Activated naive CD8-positive, alpha-beta T cell treated with anti-CD3 and anti-CD28 coated beads, Interleukin-2, amount 10 ng/mL, durations not matched to agents 7 days and 5 days (primary cell): Measurements from ENCODE around the gene RACK1. TPM values are rescaled to one million over a fixed set of nuclear protein-coding genes. Genes with fewer than 3 reads are reported as not detected.
A peak's percentile ranks its signal among the peaks of the same experiment; 100 is the strongest.
"Not testable (repeated sequence)": the region's sequence is repeated elsewhere in the genome, so short reads cannot be mapped to it uniquely, and the experiment has no call there.

Source experiments
- ATAC-seq: fragments of 150-1000 bp; cut with Tn5 transposase; one replicate; pipeline ENCODE4 v1.10.0; 2021; ENCODE audit warnings: low read depth, moderate library complexity
- POLR2A ChIA-PET: fragments of 350-600 bp; sonication (Branson Sonifier 250); formaldehyde crosslinking; loops from one replicate; lab custom pipeline; 2021; ENCODE audit warnings: antibody characterized with exemption; lab: Charles Lee
- DNase-seq: peaks from one replicate; pipeline ENCODE4 v3.0.0; 2021
- H3K27ac Mint-ChIP-seq: one replicate; pipeline ENCODE4 v1.8.0; 2022; ENCODE audit warnings: mild to moderate bottlenecking, mixed read lengths
- H3K27me3 Mint-ChIP-seq: one replicate; pipeline ENCODE4 v1.8.0; 2022; ENCODE audit warnings: mild to moderate bottlenecking, moderate library complexity, mixed read lengths
- H3K36me3 Mint-ChIP-seq: one replicate; pipeline ENCODE4 v1.8.0; 2021; ENCODE audit warnings: mild to moderate bottlenecking, mixed read lengths
- H3K4me1 Mint-ChIP-seq: one replicate; pipeline ENCODE4 v1.8.0; 2021; ENCODE audit warnings: mixed read lengths
- H3K4me3 Mint-ChIP-seq: one replicate; pipeline ENCODE4 v1.8.0; 2022; ENCODE audit warnings: mild to moderate bottlenecking, moderate library complexity, mixed read lengths
- H3K9me3 Mint-ChIP-seq: one replicate; pipeline ENCODE4 v1.8.0; 2021; ENCODE audit warnings: mixed read lengths
- total RNA-seq, 2 experiments: library from RNA; stranded (reverse); gene quantifications; one replicate each; pipeline ENCODE4 v1.2.3, GENCODE V29; 2021

RACK1 gene
- total RNA-seq, 2 experiments from 2014 or later: 1,741 to 1,808 TPM

DNA sequence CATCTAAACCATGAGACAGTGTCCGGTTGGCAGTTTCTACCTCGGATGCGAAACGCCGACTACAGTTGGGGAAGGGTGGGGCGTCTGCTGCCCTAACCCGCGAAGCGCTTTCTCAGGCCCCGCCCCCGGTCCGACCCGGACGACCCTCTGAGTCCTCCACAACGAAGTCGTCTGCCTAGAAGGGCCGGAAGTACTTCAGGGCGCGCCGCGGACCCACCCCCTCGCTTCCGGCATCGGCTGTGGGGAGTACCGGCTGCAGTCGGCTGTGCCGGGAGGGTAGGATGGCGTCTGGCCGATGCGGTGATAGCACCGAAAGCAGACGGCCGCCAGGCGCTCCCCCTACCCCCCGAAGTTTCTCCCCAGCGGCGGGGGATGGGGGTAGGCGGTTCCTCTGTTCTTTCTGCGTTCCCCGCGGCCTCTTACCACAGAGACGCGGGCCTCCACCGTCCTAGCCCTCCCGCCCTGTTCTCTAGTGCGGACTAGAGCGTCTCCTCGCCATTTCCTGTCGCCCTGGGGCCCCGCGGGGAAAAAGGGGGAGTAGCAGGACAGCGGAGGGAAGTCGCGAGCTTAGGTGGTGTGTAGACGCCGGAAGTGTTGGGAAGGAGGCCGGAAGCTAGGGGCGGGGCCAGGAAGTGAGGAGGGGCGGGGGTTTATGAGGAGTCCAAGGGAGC lies 20.5 kb downstream of the RACK1 start, which contains the start of gene TRIM41:
TRIM41 (plus strand) TSS at position 224 of the 671 bp plus-strand sequence. CDS start 719 bp downstream, outside the sequence.
- Mint-ChIP-seq H3K27ac (peak within 1 kb of the TSS; percentile 99), H3K9me3 (no peaks in the 10 kb centered on the region), H3K4me3 (peak within 1 kb of the TSS; percentile 87), H3K27me3 (peaks cover 3% of the 10 kb centered on the region), H3K36me3 (peaks cover 7% of the 10 kb centered on the region), H3K4me1 (peaks cover 51% of the 10 kb centered on the region)
- ATAC-seq (peak; percentile 63), DNase-seq (peak; percentile 96)
- POLR2A ChIA-PET: interaction anchor here (0.6 to 6.8 kb wide), 12 partner anchors 12 to 413 kb away, joined by 3 to 98 read pairs (median 18); partner anchors contain the start of genes RACK1, TRIM52 and TRIM7

- ATAC-seq (no peak), DNase-seq (no peak)
- H3K9me3 Mint-ChIP-seq: no peaks in the 10 kb centered on the region
- H3K27ac Mint-ChIP-seq: peak overlapping the region; percentile 99
- H3K27me3 Mint-ChIP-seq: peaks cover 3% of the 10 kb centered on the region
- H3K4me3 Mint-ChIP-seq: peak overlapping the region; percentile 87
- H3K4me1 Mint-ChIP-seq: peaks cover 57% of the 10 kb centered on the region
- peaks cover 9% of the 10 kb centered on the region for H3K36me3 Mint-ChIP-seq
- POLR2A ChIA-PET: interaction anchor here (1.0 to 6.8 kb wide), 9 partner anchors 13 to 419 kb away, joined by 3 to 98 read pairs (median 52); partner anchors contain the start of genes RACK1, TRIM52 and TRIM7
These were observed 21.1 kb downstream of the RACK1 start for GRCh38 chr5:181222630-181223057.

DNA sequence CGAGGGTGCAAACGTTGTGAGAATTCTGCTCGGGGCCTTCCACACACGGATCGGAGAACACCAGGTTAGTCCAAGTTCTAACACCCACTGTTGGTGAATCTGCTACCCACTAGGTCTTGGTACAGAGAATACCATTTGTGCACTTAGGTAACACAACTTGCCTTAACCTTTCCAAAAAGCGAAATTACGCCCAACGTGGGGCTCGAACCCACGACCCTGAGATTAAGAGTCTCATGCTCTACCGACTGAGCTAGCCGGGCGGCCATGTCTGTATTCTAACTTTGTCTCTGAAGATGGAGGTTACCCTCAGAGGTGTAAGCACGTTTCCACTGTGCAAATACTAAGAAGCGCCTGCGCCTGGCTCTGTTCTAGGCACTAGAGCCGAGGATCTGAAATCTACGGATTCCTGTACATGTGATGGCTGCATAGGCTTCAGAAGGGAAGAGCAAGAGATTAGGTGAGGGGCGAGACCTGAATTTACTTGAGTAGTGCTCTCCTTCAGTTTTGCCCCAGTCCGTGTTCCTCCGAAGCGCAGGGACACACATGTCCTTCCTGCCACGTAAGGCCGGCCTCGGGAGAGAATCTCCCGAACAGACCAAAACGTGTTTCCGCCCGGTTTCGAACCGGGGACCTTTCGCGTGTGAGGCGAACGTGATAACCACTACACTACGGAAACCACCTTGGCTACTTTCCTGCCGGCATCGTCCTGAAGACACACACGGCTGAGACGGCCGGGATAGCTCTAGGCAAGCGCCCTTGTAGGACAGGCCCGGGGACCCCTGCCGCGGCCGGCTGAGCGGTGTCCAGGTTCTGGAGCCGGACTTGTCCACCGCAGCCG lies 21.7 kb downstream of the RACK1 start:
- peak; percentile 97 for DNase-seq
- Mint-ChIP-seq H3K4me3 (peak overlapping the region; percentile 87), H3K27me3 (peaks cover 3% of the 10 kb centered on the region), H3K27ac (peak overlapping the region; percentile 99), H3K9me3 (no peaks in the 10 kb centered on the region), H3K36me3 (peaks cover 9% of the 10 kb centered on the region), H3K4me1 (peaks cover 58% of the 10 kb centered on the region)
- POLR2A ChIA-PET: interaction anchor here (1.0 to 6.8 kb wide), 10 partner anchors 13 to 418 kb away, joined by 3 to 98 read pairs (median 36); partner anchors contain the start of genes RACK1, TRIM52 and TRIM7
- ATAC-seq: peak; percentile 19

DNA sequence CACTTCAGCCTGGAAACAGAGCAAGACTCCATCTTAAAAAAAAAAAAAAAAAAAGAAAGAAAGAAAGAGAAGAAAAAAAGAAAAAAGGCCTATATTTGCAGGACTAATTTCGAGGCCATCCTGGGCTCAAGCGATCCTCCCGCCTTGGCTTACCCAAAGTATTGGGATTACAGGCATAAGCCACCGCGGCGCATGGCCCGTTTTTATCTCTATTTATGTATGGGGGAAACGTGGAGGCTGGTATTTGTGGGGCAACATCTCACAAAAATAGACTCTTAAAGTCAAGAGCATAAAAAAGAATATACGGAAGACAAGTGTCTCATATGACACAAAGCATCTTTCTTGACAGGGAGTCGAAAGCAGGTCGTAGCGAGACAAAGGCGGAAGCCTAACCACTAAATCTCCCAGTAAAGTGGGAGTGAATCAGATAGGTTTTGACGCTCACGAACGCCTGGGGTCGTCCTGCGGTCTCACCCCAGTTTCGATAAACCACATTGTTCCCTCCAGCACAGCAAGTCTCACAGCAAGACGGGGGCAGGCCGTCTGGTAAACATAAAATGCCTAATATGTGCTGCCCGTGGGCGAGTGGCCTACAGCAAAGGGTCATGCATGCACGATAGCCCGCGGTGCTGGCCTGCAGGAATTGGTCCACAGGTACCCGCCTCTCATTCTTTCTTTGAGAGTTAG lies 22.5 kb downstream of the RACK1 start:
- Mint-ChIP-seq H3K4me1 (peaks cover 57% of the 10 kb centered on the region), H3K4me3 (peak overlapping the region; percentile 87), H3K27ac (peak overlapping the region; percentile 99), H3K9me3 (no peaks in the 10 kb centered on the region), H3K36me3 (peaks cover 9% of the 10 kb centered on the region), H3K27me3 (peaks cover 3% of the 10 kb centered on the region)
- POLR2A ChIA-PET: interaction anchor here (1.1 to 6.8 kb wide), 10 partner anchors 14 to 40 kb away, joined by 5 to 98 read pairs (median 36); partner anchors contain the start of genes RACK1, TRIM52 and TRIM7
- peak; percentile 73 for DNase-seq
- no peak for ATAC-seq

DNA sequence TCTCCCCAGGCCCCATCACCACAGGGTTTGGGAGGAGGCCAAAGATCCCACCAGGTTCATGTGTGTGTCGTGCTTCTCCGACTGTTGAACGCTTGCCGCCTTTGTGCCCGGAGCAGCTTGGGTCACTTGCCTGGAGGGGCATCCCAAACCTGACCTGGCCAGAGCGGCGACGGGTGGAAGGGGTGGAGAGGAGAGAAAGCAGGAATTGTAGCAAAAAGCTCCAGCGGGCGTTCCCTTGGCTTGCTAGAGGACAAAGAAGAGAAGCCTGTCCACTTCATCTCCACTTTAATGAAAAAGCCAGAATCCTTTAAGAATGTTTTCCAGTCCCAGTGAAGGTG lies 23.6 kb downstream of the RACK1 start:
- peaks cover 7% of the 10 kb centered on the region for H3K36me3 Mint-ChIP-seq
- no peaks in the 10 kb centered on the region for H3K9me3 Mint-ChIP-seq
- H3K27ac Mint-ChIP-seq: peak overlapping the region; percentile 42
- peaks cover 52% of the 10 kb centered on the region for H3K4me1 Mint-ChIP-seq
- DNase-seq (no peak), ATAC-seq (no peak)
- H3K27me3 Mint-ChIP-seq: peaks cover 3% of the 10 kb centered on the region
- H3K4me3 Mint-ChIP-seq: peak overlapping the region; percentile 87
- POLR2A ChIA-PET: interaction anchor here (1.1 to 1.2 kb wide), 2 partner anchors 23 to 28 kb away, joined by 5 to 7 read pairs; no protein-coding TSS in a partner anchor

DNA sequence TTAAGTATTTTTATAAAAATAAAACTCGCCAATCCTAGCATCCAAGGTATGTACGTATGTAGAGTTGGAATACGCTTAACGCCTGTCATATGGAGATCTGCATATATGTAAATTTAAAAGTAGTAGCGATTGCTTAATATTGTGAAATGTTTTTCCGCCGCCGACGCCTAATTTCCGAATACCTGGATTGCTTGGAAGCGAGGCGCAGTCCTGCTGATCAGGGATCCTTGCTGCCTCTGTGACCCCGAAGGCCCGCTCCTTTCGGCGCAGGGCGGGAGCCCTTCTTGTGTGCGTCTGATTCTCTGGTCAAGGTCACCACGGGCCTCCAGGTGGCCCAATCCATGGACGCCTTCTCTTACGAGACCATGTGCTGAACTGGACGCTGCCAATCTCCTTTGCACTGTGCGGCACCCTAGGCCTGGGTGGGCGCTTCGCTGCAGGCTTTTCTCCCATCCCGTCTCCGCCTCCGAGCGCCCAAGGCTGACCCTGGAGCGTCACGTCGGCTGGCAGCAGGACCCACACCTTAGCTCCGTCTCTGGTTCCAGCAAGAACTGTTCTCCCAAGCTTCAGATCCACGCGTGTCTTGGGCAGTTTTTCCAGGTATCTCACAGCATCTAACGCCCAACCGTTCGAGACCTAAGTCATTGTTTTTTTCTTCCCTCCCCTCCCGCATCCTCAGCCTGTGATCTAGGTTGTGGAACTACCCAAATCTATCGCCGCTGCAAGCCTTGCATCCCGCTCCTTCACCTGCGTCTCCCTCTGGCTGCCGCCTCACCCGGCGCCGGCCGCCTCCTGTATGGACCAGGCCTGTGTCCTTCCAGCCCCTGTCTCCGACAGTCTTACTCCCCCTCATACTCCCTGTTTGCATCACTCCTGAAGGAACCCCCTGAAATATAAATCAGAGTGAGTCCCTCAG lies 24.2 kb downstream of the RACK1 start:
- H3K4me3 Mint-ChIP-seq: peak overlapping the region; percentile 59
- peaks cover 47% of the 10 kb centered on the region for H3K4me1 Mint-ChIP-seq
- H3K36me3 Mint-ChIP-seq: peaks cover 7% of the 10 kb centered on the region
- POLR2A ChIA-PET: interaction anchor here (1.1 to 1.2 kb wide), 2 partner anchors 23 to 27 kb away, joined by 5 to 7 read pairs; no protein-coding TSS in a partner anchor
- no peak for DNase-seq
- H3K9me3 Mint-ChIP-seq: no peaks in the 10 kb centered on the region
- no peak for ATAC-seq
- peaks cover 3% of the 10 kb centered on the region for H3K27me3 Mint-ChIP-seq
- H3K27ac Mint-ChIP-seq: peak overlapping the region; percentile 42

DNA sequence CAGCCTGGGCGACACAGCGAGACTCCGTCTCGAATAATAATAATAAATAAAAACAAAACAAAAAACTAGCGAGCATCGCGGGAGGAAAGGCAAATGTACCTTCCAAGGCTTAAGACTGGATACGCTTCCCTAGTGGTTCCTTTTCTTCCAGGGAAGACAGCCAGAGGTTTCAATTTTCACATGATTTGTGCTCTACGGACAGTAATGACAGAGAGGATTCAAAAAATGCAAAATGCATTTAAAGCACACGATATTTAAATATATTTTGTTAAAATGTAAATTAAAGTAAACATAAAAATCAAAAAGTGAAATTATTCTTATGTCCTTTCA lies 24.9 kb downstream of the RACK1 start:
- POLR2A ChIA-PET: no interaction called here
- peaks cover 4% of the 10 kb centered on the region for H3K36me3 Mint-ChIP-seq
- H3K4me1 Mint-ChIP-seq: peaks cover 42% of the 10 kb centered on the region
- H3K9me3 Mint-ChIP-seq: no peaks in the 10 kb centered on the region
- H3K27ac Mint-ChIP-seq: peak overlapping the region; percentile 99
- H3K4me3 Mint-ChIP-seq: peak overlapping the region; percentile 99
- ATAC-seq (no peak), DNase-seq (no peak)
- peaks cover 3% of the 10 kb centered on the region for H3K27me3 Mint-ChIP-seq

DNA sequence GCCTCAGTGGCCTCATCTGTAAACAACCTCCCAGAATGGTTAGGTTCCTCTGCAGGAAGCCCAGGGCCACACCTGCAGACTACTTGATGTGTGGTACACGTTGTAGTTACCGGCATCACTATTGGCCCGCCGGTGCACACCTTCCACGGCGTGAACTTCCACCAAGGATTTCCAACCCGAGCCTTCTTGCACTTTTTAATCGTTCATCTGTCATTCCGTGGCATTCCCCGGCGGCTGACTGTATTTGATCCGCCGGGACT lies 26.0 kb downstream of the RACK1 start:
- DNase-seq: peak; percentile 64
- peaks cover 40% of the 10 kb centered on the region for H3K4me1 Mint-ChIP-seq
- peak overlapping the region; percentile 99 for H3K4me3 Mint-ChIP-seq
- peaks cover 3% of the 10 kb centered on the region for H3K27me3 Mint-ChIP-seq
- peak; percentile 12 for ATAC-seq
- peak overlapping the region; percentile 99 for H3K27ac Mint-ChIP-seq
- peaks cover 4% of the 10 kb centered on the region for H3K36me3 Mint-ChIP-seq
- no peaks in the 10 kb centered on the region for H3K9me3 Mint-ChIP-seq
- POLR2A ChIA-PET: interaction anchor here (0.8 to 2.2 kb wide), 5 partner anchors 10 to 50 kb away, joined by 3 to 22 read pairs (median 3); partner anchors contain the start of gene RACK1

- Mint-ChIP-seq H3K4me3 (peak overlapping the region; percentile 99), H3K36me3 (peaks cover 4% of the 10 kb centered on the region), H3K27ac (peak overlapping the region; percentile 99), H3K9me3 (no peaks in the 10 kb centered on the region), H3K4me1 (peaks cover 38% of the 10 kb centered on the region), H3K27me3 (peaks cover 3% of the 10 kb centered on the region)
- POLR2A ChIA-PET: interaction anchor here (0.8 to 2.2 kb wide), 6 partner anchors 10 to 49 kb away, joined by 3 to 22 read pairs (median 4); partner anchors contain the start of genes RACK1 and TRIM52
- peak; percentile 73 for DNase-seq
- ATAC-seq: peak; percentile 12
These were observed 26.4 kb downstream of the RACK1 start for GRCh38 chr5:181217111-181217802.

DNA sequence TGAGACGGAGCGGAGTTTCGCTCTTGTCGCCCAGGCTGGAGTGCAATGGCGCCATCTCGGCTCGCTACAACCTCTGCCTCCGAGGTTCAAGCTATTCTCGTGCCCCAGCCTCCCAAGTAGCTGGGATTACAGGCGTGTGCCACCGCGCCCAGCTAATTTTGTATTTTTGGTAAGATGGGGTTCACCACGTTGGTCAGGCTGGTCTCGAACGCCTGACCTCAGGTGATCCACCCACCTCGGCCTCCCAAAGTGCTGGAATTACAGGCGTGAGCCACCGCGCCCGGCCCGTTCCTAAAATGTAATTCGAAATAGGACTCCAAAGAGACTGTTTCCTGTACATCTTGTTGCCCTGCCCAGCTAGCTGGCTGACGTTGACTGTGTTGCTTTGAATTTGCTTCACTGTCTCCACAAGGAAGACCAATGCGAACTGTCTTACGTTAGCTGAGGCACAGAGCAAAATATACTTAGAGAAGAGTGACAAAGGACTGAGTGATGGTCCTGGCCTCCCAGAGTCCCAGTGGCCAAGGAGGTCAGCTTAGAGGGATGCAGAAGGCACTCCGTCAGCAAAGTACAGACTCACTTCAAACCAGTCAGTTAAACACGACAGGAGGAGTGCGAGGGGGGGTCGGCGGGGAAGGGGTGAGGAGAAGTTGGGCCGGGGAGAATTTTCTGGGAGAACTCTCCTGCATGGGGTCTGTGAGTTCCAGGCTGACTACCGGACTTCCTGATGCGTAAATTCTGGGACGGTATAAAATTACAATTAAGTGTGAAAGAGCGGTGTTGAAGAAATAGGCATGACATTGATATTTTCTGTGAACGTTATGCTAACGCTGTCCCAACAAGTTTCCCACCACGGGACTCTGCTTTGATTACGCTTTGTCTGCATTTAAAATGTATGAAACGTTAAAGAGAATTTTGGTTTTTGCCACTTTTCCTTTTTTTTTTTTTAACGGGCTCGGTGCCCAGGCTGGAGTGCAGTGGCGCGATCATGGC lies 27.4 kb downstream of the RACK1 start:
- ATAC-seq: peak; percentile 25
- Mint-ChIP-seq H3K4me1 (peaks cover 30% of the 10 kb centered on the region), H3K9me3 (no peaks in the 10 kb centered on the region), H3K27ac (peak overlapping the region; percentile 93), H3K4me3 (peak overlapping the region; percentile 96), H3K27me3 (peaks cover 3% of the 10 kb centered on the region), H3K36me3 (peaks cover 1% of the 10 kb centered on the region)
- DNase-seq: no peak
- POLR2A ChIA-PET: interaction anchor here (0.6 to 2.2 kb wide), 6 partner anchors 9 to 45 kb away, joined by 3 to 22 read pairs (median 4); partner anchors contain the start of genes TRIM52 and TRIM7

GRCh38 chr5:181214249-181214648 lies 29.5 kb downstream of the RACK1 start:
- H3K27me3 Mint-ChIP-seq, H3K36me3 Mint-ChIP-seq, H3K9me3 Mint-ChIP-seq, ATAC-seq, DNase-seq, POLR2A ChIA-PET, H3K27ac Mint-ChIP-seq, H3K4me3 Mint-ChIP-seq: not testable (repeated sequence)
- H3K4me1 Mint-ChIP-seq: peaks cover 16% of the 10 kb centered on the region
